H1 (cell line): ENCODE data around the gene CYBA. TPM values are rescaled to one million over a fixed set of nuclear protein-coding genes. Genes with fewer than 3 reads are reported as not detected.

Source experiments
- ATF3 ChIP-seq: IDR thresholded peaks from 2 replicates; pipeline ENCODE4 v1.6.1; 2011; ENCODE audit warnings: low read depth, mild to moderate bottlenecking, low read length; ENCODE audit not compliant: insufficient read depth
- CHD1 ChIP-seq: IDR thresholded peaks from 2 replicates; pipeline ENCODE4 v1.6.1; 2012; ENCODE audit warnings: low read depth, low read length, improper control_type of control experiment
- CHD7 ChIP-seq: fragments of 300-600 bp; sonication (generic); IDR thresholded peaks from 2 replicates; pipeline ENCODE4 v1.7.1; 2012; ENCODE audit warnings: low read length, moderate library complexity, mild to moderate bottlenecking, inconsistent platforms; ENCODE audit not compliant: insufficient replicate concordance
- CREB1 ChIP-seq: IDR thresholded peaks from 2 replicates; pipeline ENCODE4 v1.6.1; 2012; ENCODE audit warnings: inconsistent platforms
- EGR1 ChIP-seq: IDR thresholded peaks from 2 replicates; pipeline ENCODE4 v1.6.1; 2011; ENCODE audit warnings: low read depth, low read length, borderline replicate concordance
- NRF1 ChIP-seq: IDR thresholded peaks from 2 replicates; pipeline ENCODE4 v1.6.1; 2011; ENCODE audit warnings: mild to moderate bottlenecking, low read depth, low read length, improper control_type of control experiment
- PHF8 ChIP-seq: fragments of 200-600 bp; sonication (generic); conservative IDR thresholded peaks from 2 replicates; pipeline ENCODE4 v1.7.1; 2012; ENCODE audit warnings: low read depth, mild to moderate bottlenecking, inconsistent platforms, low read length, moderate library complexity
- POU5F1 ChIP-seq: IDR thresholded peaks from 2 replicates; pipeline ENCODE4 v1.6.1; 2011; ENCODE audit warnings: low read depth, mild to moderate bottlenecking, low read length, moderate library complexity
- RBBP5 ChIP-seq: IDR thresholded peaks from 2 replicates; pipeline ENCODE4 v1.7.1; 2012; ENCODE audit warnings: low read depth, mild to moderate bottlenecking, inconsistent platforms, low read length, moderate library complexity, borderline replicate concordance
- SIX5 ChIP-seq: IDR thresholded peaks from 2 replicates; pipeline ENCODE4 v1.6.1; 2011; ENCODE audit warnings: mild to moderate bottlenecking, low read depth, low read length
- SP4 ChIP-seq: IDR thresholded peaks from 2 replicates; pipeline ENCODE4 v1.6.1; 2012; ENCODE audit warnings: low read length, inconsistent platforms
- SUZ12 ChIP-seq: fragments of 200-600 bp; sonication (generic); IDR thresholded peaks from 2 replicates; pipeline ENCODE4 v1.6.1; 2012; ENCODE audit warnings: mild to moderate bottlenecking, inconsistent platforms, low read length, moderate library complexity, mixed read lengths
- TCF12 ChIP-seq: IDR thresholded peaks from 2 replicates; pipeline ENCODE4 v1.6.1; 2011; ENCODE audit warnings: low read depth, mild to moderate bottlenecking, low read length
- polyA plus RNA-seq, 7 experiments: library from polyadenylated mRNA; depleted of rRNA in 3 of 7; stranded (reverse) in 5 of 7; unstranded in 2 of 7; fragments of >200 nt in 5 of 7; fragments of 200-250 nt in 2 of 7; gene quantifications; 1 replicate in 5 of 7; 2 replicates in 1 of 7; 4 replicates in 1 of 7; pipeline versions ENCODE4 v1.2.1 to v1.2.3, GENCODE V29; 2011 to 2013; ENCODE audit warnings: missing spikeins in 2 of 7, mixed read lengths in 2 of 7
- total RNA-seq: library from RNA; stranded (reverse); fragmentation: NEBNext Ultra II Directional; extraction: Animal tissue kit (Norgen Biotek cat#: 25700); gene quantifications from 2 replicates; pipeline ENCODE4 v1.2.1, GENCODE V29; 2021

Gene CYBA
- total and polyA plus RNA-seq, 2 of the 8 experiments (the other 6 are each of a cell fraction or from before 2014, with no cell fraction given) = 136 to 254 TPM

GRCh38 chr16:88672776-88673175 is 21.9 kb upstream of the CYBA start (continued):
- TF ChIP-seq CHD7 (no peak), SIX5 (no peak), ATF3 (no peak), NRF1 (no peak), TCF12 (no peak), POU5F1 (no peak), SUZ12 (no peak), RBBP5 (no peak), SP4 (no peak), EGR1 (no peak), PHF8 (no peak), CHD1 (no peak), CREB1 (0 out of 2 replicates have a peak, but pooled peaks have one; percentile 30)
